H1 (cell line): ENCODE data around the gene PORCN. TPM values are rescaled to one million over a fixed set of nuclear protein-coding genes. Genes with fewer than 3 reads are reported as not detected.

ENCODE experiments used
- CTCF ChIA-PET: fragments of 300-600 bp; sonication (Branson Sonifier 250); formaldehyde crosslinking; loops from one replicate; lab custom pipeline; 2021; ENCODE audit not compliant: partially characterized antibody; lab: Charles Lee
- POLR2A ChIA-PET: fragments of 300-600 bp; sonication (Branson Sonifier 250); formaldehyde crosslinking; loops from one replicate; lab custom pipeline; 2021; ENCODE audit warnings: inconsistent platforms; ENCODE audit not compliant: partially characterized antibody; lab: Charles Lee
- DNase-seq, 2 experiments: peaks; one replicate each; pipeline versions ENCODE4 v3.0.0 to v3.0.0-alpha.2; 2010 to 2022; ENCODE audit warnings: low spot score in 2 of 2, low read depth in 1 of 2, mixed read lengths in 1 of 2
- FAIRE-seq: peaks from 2 replicates; lab custom pipeline; 2011; peaks lifted over from hg19 to GRCh38; lab: Jason Lieb, UNC
- H2AFZ ChIP-seq: 2 replicates; pipeline ENCODE4 v1.8.1; 2012; ENCODE audit warnings: low read length, inconsistent platforms
- H2AK5ac ChIP-seq: 2 replicates; pipeline ENCODE4 v1.6.1; 2013; ENCODE audit warnings: low read depth, low read length
- H2BK120ac ChIP-seq: replicated peaks from 2 replicates; pipeline ENCODE3; 2013; ENCODE audit warnings: low read depth, low read length, inconsistent platforms
- H2BK12ac ChIP-seq: 2 replicates; pipeline ENCODE4 v1.6.1; 2013; ENCODE audit warnings: low read depth, low read length
- H2BK15ac ChIP-seq: 2 replicates; pipeline ENCODE4 v1.6.1; 2013; ENCODE audit warnings: low read length
- H2BK20ac ChIP-seq: 2 replicates; pipeline ENCODE4 v1.6.1; 2013; ENCODE audit warnings: low read length
- H2BK5ac ChIP-seq: 2 replicates; pipeline ENCODE4 v1.6.1; 2013; ENCODE audit warnings: low read depth, low read length
- H3K14ac ChIP-seq: 2 replicates; pipeline ENCODE4 v1.6.1; 2013; ENCODE audit warnings: inconsistent platforms; ENCODE audit not compliant: insufficient read length
- H3K18ac ChIP-seq: 2 replicates; pipeline ENCODE4 v1.6.1; 2013; ENCODE audit warnings: low read length; ENCODE audit errors: extremely low read depth
- H3K23ac ChIP-seq: 2 replicates; pipeline ENCODE4 v1.6.1; 2013; ENCODE audit warnings: inconsistent platforms; ENCODE audit not compliant: insufficient read length
- H3K23me2 ChIP-seq: 2 replicates; pipeline ENCODE4 v1.6.1; 2013; ENCODE audit warnings: low read depth, low read length
- H3K27ac ChIP-seq: 2 replicates; pipeline ENCODE4 v1.6.1; 2011; ENCODE audit warnings: low read depth, low read length, inconsistent platforms
- H3K27me3 ChIP-seq, 4 experiments: replicated peaks in 1 of 4; 1 replicate in 1 of 4; 2 replicates in 3 of 4; pipeline versions ENCODE4 v1.6.1 to v1.8.1; 2011 to 2013; ENCODE audit warnings: low read length in 3 of 4, mild to moderate bottlenecking in 3 of 4, inconsistent platforms in 2 of 4, mixed read lengths in 2 of 4, moderate library complexity in 1 of 4; ENCODE audit not compliant: control insufficient read depth in 3 of 4, insufficient read depth in 3 of 4; ENCODE audit errors: extremely low read depth in 1 of 4
- H3K36me3 ChIP-seq, 4 experiments: 2 replicates each; pipeline versions ENCODE4 v1.6.1 to v1.8.1; 2011 to 2013; ENCODE audit warnings: mild to moderate bottlenecking in 4 of 4, low read length in 3 of 4, moderate library complexity in 2 of 4, control low read depth in 1 of 4, inconsistent platforms in 1 of 4; ENCODE audit not compliant: insufficient read depth in 4 of 4, control insufficient read depth in 2 of 4
- H3K4ac ChIP-seq: replicated peaks from 2 replicates; pipeline ENCODE3; 2013; ENCODE audit warnings: low read length, low read depth, mixed read lengths, inconsistent platforms; ENCODE audit not compliant: insufficient read length
- H3K4me1 ChIP-seq, 4 experiments: replicated peaks in 1 of 4; 1 replicate in 1 of 4; 2 replicates in 3 of 4; pipeline versions ENCODE4 v1.6.1 to v1.8.1; 2011 to 2013; ENCODE audit warnings: low read length in 3 of 4, inconsistent platforms in 2 of 4, mixed read lengths in 1 of 4; ENCODE audit not compliant: insufficient read depth in 4 of 4, control insufficient read depth in 3 of 4
- H3K4me2 ChIP-seq, 2 experiments: 2 replicates each; pipeline versions ENCODE4 v1.6.1 to v1.8.1; 2011 to 2013; ENCODE audit warnings: low read depth in 2 of 2, low read length in 2 of 2, control low read depth in 1 of 2, inconsistent platforms in 1 of 2, mild to moderate bottlenecking in 1 of 2; ENCODE audit not compliant: insufficient read depth in 1 of 2
- H3K4me3 ChIP-seq, 4 experiments: fragments of 200-600, 300-600 bp in 1 of 4; sonication (generic), shearing (Covaris generic), sonication (Bioruptor Twin) in 1 of 4; 2 replicates each; pipeline versions ENCODE4 v1.5.1 to v1.8.1; 2011 to 2016; ENCODE audit warnings: low read length in 4 of 4, low read depth in 3 of 4, control low read depth in 2 of 4, inconsistent platforms in 2 of 4, mild to moderate bottlenecking in 2 of 4, mixed read lengths in 1 of 4, moderate library complexity in 1 of 4; ENCODE audit not compliant: insufficient read depth in 2 of 4; ENCODE audit errors: extremely low read depth in 1 of 4
- H3K56ac ChIP-seq: replicated peaks from 2 replicates; pipeline ENCODE3; 2013; ENCODE audit warnings: low read depth, mild to moderate bottlenecking, mixed read lengths, low read length, inconsistent platforms; ENCODE audit not compliant: insufficient read length
- H3K79me1 ChIP-seq: 2 replicates; pipeline ENCODE4 v1.6.1; 2013; ENCODE audit warnings: low read depth, low read length, control low read depth
- H3K79me2 ChIP-seq, 2 experiments: 2 replicates each; pipeline versions ENCODE4 v1.6.1 to v1.8.1; 2012 to 2013; ENCODE audit warnings: low read length in 2 of 2, mild to moderate bottlenecking in 2 of 2, inconsistent platforms in 1 of 2; ENCODE audit not compliant: insufficient read depth in 2 of 2, control insufficient read depth in 1 of 2
- H3K9ac ChIP-seq, 4 experiments: replicated peaks in 1 of 4; 1 replicate in 1 of 4; 2 replicates in 3 of 4; pipeline versions ENCODE4 v1.6.1 to v1.8.1; 2011 to 2013; ENCODE audit warnings: low read depth in 3 of 4, low read length in 3 of 4, control low read depth in 2 of 4, mild to moderate bottlenecking in 2 of 4, moderate library complexity in 2 of 4, inconsistent platforms in 1 of 4; ENCODE audit errors: extremely low read depth in 1 of 4
- H3K9me3 ChIP-seq, 2 experiments: 2 replicates each; pipeline versions ENCODE4 v1.6.1 to v1.8.1; 2012 to 2013; ENCODE audit warnings: mild to moderate bottlenecking in 2 of 2, moderate library complexity in 2 of 2, control low read depth in 1 of 2, inconsistent platforms in 1 of 2, low read depth in 1 of 2, low read length in 1 of 2, mixed read lengths in 1 of 2; ENCODE audit not compliant: insufficient read depth in 2 of 2
- H4K20me1 ChIP-seq, 2 experiments: replicated peaks in 1 of 2; 2 replicates each; pipeline versions ENCODE3 to v1.8.1; 2011 to 2013; ENCODE audit warnings: inconsistent platforms in 2 of 2, low read length in 2 of 2, mild to moderate bottlenecking in 1 of 2; ENCODE audit not compliant: insufficient read depth in 2 of 2, control insufficient read depth in 1 of 2
- H4K5ac ChIP-seq: 2 replicates; pipeline ENCODE4 v1.6.1; 2013; ENCODE audit warnings: low read length, low read depth, mixed read lengths, inconsistent platforms; ENCODE audit not compliant: insufficient read length
- H4K8ac ChIP-seq: 2 replicates; pipeline ENCODE4 v1.8.0; 2013; ENCODE audit warnings: mild to moderate bottlenecking, moderate library complexity, low read length, inconsistent platforms; ENCODE audit not compliant: insufficient read depth; ENCODE audit errors: extremely low read depth
- H4K91ac ChIP-seq: replicated peaks from 2 replicates; pipeline ENCODE3; 2013; ENCODE audit warnings: low read length, mixed read lengths, inconsistent platforms; ENCODE audit not compliant: insufficient read length
- BRCA1 ChIP-seq: IDR thresholded peaks from 2 replicates; pipeline ENCODE4 v1.6.1; 2012; ENCODE audit warnings: low read depth, low read length, improper control_type of control experiment
- NRF1 ChIP-seq: IDR thresholded peaks from 2 replicates; pipeline ENCODE4 v1.6.1; 2011; ENCODE audit warnings: mild to moderate bottlenecking, low read depth, low read length, improper control_type of control experiment
- POLR2A ChIP-seq, 2 experiments: IDR thresholded peaks; 1 replicate in 1 of 2; 2 replicates in 1 of 2; pipeline ENCODE4 v1.6.1; 2011; ENCODE audit warnings: low read depth in 2 of 2, low read length in 2 of 2, mild to moderate bottlenecking in 2 of 2; ENCODE audit errors: control extremely low read depth in 1 of 2
- TAF1 ChIP-seq: IDR thresholded peaks from 2 replicates; pipeline ENCODE4 v1.6.1; 2011; ENCODE audit warnings: mild to moderate bottlenecking, low read depth, low read length
- USF2 ChIP-seq: IDR thresholded peaks from 2 replicates; pipeline ENCODE4 v1.6.1; 2011; ENCODE audit warnings: low read length, improper control_type of control experiment
- WGBS, 2 experiments: shearing (Covaris generic) in 1 of 2; methylation state at CpG; one replicate each; pipeline versions ENCODE4 v1.1.6 to v1.1.7; 2013 to 2015; ENCODE audit warnings: low lambda C conversion rate in 2 of 2, mixed read lengths in 2 of 2, inconsistent platforms in 1 of 2, low coverage in 1 of 2, missing lambda C conversion rate in 1 of 2; ENCODE audit not compliant: insufficient replicate concordance in 2 of 2, insufficient coverage in 1 of 2, insufficient read length in 1 of 2; ENCODE audit errors: extremely low coverage in 1 of 2, missing lambda C conversion rate in 1 of 2; 5-methylcytosine and 5-hydroxymethylcytosine counted together
- polyA plus RNA-seq, 7 experiments: library from polyadenylated mRNA; depleted of rRNA in 3 of 7; stranded (reverse) in 5 of 7; unstranded in 2 of 7; fragments of >200 nt in 5 of 7; fragments of 200-250 nt in 2 of 7; gene quantifications; 1 replicate in 5 of 7; 2 replicates in 1 of 7; 4 replicates in 1 of 7; pipeline versions ENCODE4 v1.2.1 to v1.2.3, GENCODE V29; 2011 to 2013; ENCODE audit warnings: missing spikeins in 2 of 7, mixed read lengths in 2 of 7
- total RNA-seq: library from RNA; stranded (reverse); fragmentation: NEBNext Ultra II Directional; extraction: Animal tissue kit (Norgen Biotek cat#: 25700); gene quantifications from 2 replicates; pipeline ENCODE4 v1.2.1, GENCODE V29; 2021
- TF ChIP-seq, protein P1 (sequence below): IDR thresholded peaks from 2 replicates; pipeline ENCODE4 v1.6.1; 2012; ENCODE audit warnings: low read length, inconsistent platforms
- TF ChIP-seq, protein P2 (sequence below): IDR thresholded peaks from 2 replicates; pipeline ENCODE4 v1.6.1; 2011; ENCODE audit warnings: low read depth, mild to moderate bottlenecking, low read length; ENCODE audit not compliant: insufficient read depth

PORCN gene
- total and polyA plus RNA-seq, 2 of the 8 experiments (the other 6 are each of a cell fraction or from before 2014, with no cell fraction given) = 14.6 to 34.1 TPM

- DNase-seq (peak; percentile 70 to 88), FAIRE-seq (peak; percentile 28)
- H3K27ac ChIP-seq = peak within 1 kb of the TSS; percentile 79
- peaks cover 0 to 9% of the 10 kb centered on the region in 2 experiments; a peak in 2 of 4 replicates for H3K79me2 ChIP-seq
- H2BK5ac ChIP-seq = peak within 1 kb of the TSS; percentile 85; the same call in 1 of the 2 replicates
- peak within 1 kb of the TSS; percentile 68; the same call in 1 of the 2 replicates for H4K8ac ChIP-seq
- H3K4me3 ChIP-seq = peak within 1 kb of the TSS; percentile 70 to 83 (median 74)
- peak within 1 kb of the TSS; percentile 66 for H4K5ac ChIP-seq
- H3K36me3 ChIP-seq = peaks cover 2 to 19% (median 8%) of the 10 kb centered on the region in 4 experiments
- peak within 1 kb of the TSS; percentile 83; the same call in 1 of the 2 replicates for H2AFZ ChIP-seq
- CTCF ChIA-PET = no interaction called here
- H3K14ac ChIP-seq = no peak within 1 kb of the TSS
- POLR2A ChIA-PET = interaction anchor here (0.8 to 1.4 kb wide), 5 partner anchors 10 to 66 kb away, joined by 3 to 5 read pairs (median 3); partner anchors contain the start of gene RBM3
- peaks cover 2% of the 10 kb centered on the region; the same call in 1 of the 2 replicates for H3K23me2 ChIP-seq
- WGBS, 2 experiments = 3% methylated on average over 35 of the region's 66 CpGs; no CpG with 5 or more reads in 1 of the 2 experiments
- peaks cover 0 to 5% (median 0%) of the 10 kb centered on the region in 4 experiments; a peak in 1 of 7 replicates for H3K4me1 ChIP-seq
- H2BK120ac ChIP-seq = peak within 1 kb of the TSS; percentile 72
- H3K56ac ChIP-seq = peak within 1 kb of the TSS; percentile 39
- H3K18ac ChIP-seq = peak within 1 kb of the TSS; percentile 78; the same call in 1 of the 2 replicates
- peak within 1 kb of the TSS; percentile 32 for H3K4ac ChIP-seq
- no peaks in the 10 kb centered on the region for H3K79me1 ChIP-seq
- no peak within 1 kb of the TSS for H2BK20ac ChIP-seq
- peak within 1 kb of the TSS; percentile 58 to 84 for H3K4me2 ChIP-seq
- peak within 1 kb of the TSS; percentile 66 to 86 (median 80) for H3K9ac ChIP-seq
- no peak within 1 kb of the TSS for H3K23ac ChIP-seq
- H4K91ac ChIP-seq = no peak within 1 kb of the TSS
- no peaks in the 10 kb centered on the region for H3K9me3 ChIP-seq
- no peak within 1 kb of the TSS; the same call in 1 of the 2 replicates for H2AK5ac ChIP-seq
- H3K27me3 ChIP-seq = no peaks in the 10 kb centered on the region
- H2BK15ac ChIP-seq = no peak within 1 kb of the TSS
- no peaks in the 10 kb centered on the region for H4K20me1 ChIP-seq
- 0 out of 2 replicates have a peak within 1 kb of the TSS, but pooled peaks have one; percentile 19 for H2BK12ac ChIP-seq
- TF ChIP-seq POLR2A (IDR thresholded peaks at IDR 0.05; ENCODE audit: control extremely low read depth in 1 of 2, low read depth in 2 of 2, low read length in 2 of 2) = peak in 1 of 2 experiments; percentile 84; a peak in 2 of 3 replicates
- TF ChIP-seq TAF1 = peak; percentile 33; the same call in 1 of the 2 replicates
- TF ChIP-seq USF2 = peak; percentile 65; the same call in 1 of the 2 replicates
- peak; percentile 31; the same call in 1 of the 2 replicates for TF ChIP-seq NRF1
- TF ChIP-seq, protein P1, sequence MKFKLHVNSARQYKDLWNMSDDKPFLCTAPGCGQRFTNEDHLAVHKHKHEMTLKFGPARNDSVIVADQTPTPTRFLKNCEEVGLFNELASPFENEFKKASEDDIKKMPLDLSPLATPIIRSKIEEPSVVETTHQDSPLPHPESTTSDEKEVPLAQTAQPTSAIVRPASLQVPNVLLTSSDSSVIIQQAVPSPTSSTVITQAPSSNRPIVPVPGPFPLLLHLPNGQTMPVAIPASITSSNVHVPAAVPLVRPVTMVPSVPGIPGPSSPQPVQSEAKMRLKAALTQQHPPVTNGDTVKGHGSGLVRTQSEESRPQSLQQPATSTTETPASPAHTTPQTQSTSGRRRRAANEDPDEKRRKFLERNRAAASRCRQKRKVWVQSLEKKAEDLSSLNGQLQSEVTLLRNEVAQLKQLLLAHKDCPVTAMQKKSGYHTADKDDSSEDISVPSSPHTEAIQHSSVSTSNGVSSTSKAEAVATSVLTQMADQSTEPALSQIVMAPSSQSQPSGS = no peak
- TF ChIP-seq, protein P2, sequence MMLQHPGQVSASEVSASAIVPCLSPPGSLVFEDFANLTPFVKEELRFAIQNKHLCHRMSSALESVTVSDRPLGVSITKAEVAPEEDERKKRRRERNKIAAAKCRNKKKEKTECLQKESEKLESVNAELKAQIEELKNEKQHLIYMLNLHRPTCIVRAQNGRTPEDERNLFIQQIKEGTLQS = no peak
- no peak for TF ChIP-seq BRCA1
These were observed 12.8 kb downstream of the PORCN start, which contains the start of gene EBP for GRCh38 chrX:48521353-48522243. Gene EBP, plus strand, starts transcription at chrX:48521808. Its CDS starts 1,964 bp downstream, at chrX:48523772.
